GM10847 (cell line): Measurements from ENCODE around the gene TEAD3.

ENCODE experiments used
- POLR2A ChIP-seq: IDR thresholded peaks from 2 replicates; pipeline ENCODE4 v1.6.1; 2011; ENCODE audit not compliant: insufficient read length; ENCODE audit errors: extremely low read depth

TEAD3 gene

GRCh38 chr6:35496841-35497570 is at the start of gene TEAD3:
TEAD3 (minus strand) TSS chr6:35497079.
- no peak for TF ChIP-seq POLR2A

DNA sequence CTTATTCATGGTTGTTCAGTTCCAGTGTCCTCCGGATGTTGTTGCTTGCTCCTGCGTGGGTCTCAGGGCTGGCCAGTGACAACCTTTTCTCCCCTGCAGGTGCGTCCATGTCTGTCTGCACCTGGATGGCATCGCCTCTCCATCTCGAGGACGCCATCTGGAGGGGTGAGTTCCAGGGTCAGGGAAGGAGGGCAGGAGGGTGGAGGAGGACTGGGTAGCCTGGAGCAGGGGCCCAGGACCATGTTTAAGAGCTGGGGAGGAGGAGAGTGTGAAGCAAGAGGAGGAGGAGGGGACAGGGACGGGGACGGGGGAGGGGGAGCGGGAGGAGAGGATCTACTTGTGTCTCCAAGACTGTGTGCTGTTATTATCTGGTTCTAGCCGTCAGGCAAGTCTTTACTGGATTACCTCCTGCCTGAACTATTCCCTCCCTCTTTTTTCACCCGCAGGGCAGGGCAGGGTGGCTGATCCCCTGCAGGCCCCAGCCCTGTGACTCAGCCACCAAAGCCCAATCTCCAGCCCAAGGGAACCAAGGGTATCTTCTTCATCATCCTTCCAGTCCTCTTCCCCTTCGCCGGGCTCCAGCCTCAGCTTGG is 48.0 kb upstream of the TEAD3 start:
- TF ChIP-seq POLR2A, result no peak

GRCh38 chr6:35543459-35544193 is 46.7 kb upstream of the TEAD3 start:
- no peak for TF ChIP-seq POLR2A

- TF ChIP-seq POLR2A, result no peak
Measured at GRCh38 chr6:35541836-35542235, 45.0 kb upstream of the TEAD3 start.

DNA sequence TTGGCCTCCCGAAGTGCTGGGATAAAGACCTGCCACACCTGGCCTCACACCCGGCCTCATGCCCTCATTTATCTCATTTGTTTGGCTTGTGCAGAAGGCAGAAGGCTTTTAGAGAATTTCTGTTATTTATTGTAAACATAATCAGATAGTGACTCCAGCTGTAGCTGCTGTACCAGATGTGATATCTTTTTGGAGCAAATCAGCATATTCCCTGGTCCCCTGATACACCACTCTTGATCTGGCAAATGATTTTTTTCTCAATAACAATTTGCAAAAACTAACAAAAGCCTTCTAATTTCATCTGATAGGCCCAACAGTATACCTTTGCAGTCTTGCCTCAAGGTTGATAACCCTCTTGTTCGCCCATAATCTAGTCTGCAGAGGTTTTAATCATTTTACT is 42.3 kb upstream of the TEAD3 start:
- TF ChIP-seq POLR2A, result no peak

DNA sequence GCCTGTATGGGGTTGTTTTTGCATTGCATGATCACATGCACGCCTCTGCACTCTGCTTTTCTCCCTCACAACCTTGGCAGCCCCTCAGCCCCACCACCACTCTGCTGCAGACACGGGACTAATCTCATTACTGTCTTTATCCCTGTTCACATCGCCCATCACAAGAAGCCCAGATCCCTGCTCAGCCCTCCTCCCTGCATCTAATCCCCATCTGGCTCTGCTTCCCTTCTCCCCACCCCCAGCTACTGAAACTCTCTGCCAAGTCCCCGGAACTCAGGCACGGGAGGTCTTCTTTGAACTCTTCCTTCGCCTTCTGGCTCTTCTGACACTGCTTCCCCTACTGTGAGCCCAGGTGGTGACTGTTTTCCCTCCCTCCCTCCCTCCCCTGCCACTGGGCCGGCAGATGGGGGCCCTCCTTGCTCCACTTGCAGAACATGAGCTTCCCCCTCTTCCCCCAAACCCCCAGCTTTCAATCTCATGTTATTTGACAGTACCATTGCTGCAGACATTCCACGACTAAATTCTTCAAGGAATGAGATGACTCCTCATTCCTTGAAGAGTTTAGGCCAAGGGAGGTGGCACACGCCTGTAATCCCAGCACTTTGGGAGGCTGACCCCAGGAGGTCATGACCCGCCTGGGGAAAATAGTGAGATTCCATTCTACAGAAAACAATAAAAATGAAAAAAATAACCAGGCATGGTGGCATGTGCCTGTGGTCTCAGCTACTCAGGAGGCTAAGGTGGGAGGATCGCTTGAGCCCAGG is 37.7 kb upstream of the TEAD3 start:
- TF ChIP-seq POLR2A, result no peak

GRCh38 chr6:35533981-35534380 is 37.1 kb upstream of the TEAD3 start:
- TF ChIP-seq POLR2A, result no peak

DNA sequence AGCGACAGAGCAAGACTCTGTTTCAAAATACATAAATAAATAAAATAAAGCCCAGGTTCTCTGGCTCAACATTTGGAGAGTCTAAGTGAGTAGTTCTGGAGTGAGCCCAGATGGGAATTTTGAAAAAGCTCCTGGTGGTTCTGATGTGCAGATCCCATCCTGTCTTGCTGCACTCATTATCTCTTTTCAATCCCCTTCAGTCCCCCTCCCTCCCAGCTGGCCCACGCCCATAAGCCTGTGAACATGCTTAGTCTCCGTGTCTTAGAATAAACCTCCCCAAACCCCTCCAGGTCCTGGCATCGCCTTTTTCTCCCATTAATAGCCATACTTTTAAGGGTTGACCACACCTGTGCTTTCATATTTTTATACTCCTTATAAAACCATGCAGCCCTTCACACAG is 35.2 kb upstream of the TEAD3 start:
- TF ChIP-seq POLR2A, result no peak

- TF ChIP-seq POLR2A, result no peak
Measured at GRCh38 chr6:35524380-35525020, 27.6 kb upstream of the TEAD3 start.

DNA sequence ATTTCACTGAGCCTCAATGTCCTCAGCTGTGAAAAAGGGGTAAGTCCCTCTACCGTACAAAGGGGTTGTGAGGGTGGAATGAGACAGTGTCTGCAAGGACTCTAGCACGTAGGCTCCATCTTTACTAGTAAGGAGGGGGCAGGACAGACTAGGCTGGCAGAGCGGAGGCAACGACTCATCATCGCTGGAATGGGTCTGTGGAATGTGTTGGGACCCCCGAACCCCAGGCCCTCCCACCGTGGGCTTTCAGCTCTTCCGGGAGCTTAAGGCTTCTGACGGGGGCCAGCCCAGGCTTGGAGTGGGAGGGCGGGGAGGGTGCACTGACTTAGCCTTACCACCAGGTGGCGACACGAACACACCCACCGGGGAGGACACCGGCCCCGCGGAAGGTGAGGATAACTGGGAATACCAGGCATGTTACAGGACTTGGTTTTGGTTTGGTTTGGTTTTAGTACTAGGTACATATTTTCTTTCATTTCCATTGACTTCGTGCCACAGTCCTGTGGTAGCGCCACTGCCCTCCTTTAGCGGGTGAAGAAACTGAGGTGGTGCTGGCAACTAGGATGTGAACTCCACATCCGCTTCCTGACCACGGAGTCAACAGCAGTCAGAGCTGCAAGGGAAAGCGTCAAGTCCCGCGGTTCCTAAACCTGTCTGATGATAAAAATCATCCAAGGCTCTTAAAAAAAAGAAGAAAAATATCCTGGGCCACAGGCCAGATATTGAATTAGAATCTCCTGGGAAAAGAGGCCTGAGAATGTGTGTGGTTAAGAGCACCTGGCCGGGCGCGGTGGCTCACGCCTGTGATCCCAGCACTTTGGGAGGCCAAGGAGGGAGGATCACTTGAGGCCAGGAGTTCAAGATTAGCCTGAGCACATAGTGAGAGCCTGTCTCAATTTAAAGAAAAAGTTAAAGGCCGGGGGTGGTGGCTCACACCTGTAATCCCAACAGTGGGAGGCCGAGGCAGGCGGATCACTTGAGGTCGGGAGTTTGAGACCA is 26.1 kb upstream of the TEAD3 start:
- no peak for TF ChIP-seq POLR2A

GRCh38 chr6:35522151-35522550 is 25.3 kb upstream of the TEAD3 start:
- TF ChIP-seq POLR2A, result no peak

- TF ChIP-seq POLR2A, result no peak
Measured at GRCh38 chr6:35521235-35521634, 24.4 kb upstream of the TEAD3 start.

GRCh38 chr6:35519313-35520015 is 22.6 kb upstream of the TEAD3 start:
- TF ChIP-seq POLR2A, result no peak

DNA sequence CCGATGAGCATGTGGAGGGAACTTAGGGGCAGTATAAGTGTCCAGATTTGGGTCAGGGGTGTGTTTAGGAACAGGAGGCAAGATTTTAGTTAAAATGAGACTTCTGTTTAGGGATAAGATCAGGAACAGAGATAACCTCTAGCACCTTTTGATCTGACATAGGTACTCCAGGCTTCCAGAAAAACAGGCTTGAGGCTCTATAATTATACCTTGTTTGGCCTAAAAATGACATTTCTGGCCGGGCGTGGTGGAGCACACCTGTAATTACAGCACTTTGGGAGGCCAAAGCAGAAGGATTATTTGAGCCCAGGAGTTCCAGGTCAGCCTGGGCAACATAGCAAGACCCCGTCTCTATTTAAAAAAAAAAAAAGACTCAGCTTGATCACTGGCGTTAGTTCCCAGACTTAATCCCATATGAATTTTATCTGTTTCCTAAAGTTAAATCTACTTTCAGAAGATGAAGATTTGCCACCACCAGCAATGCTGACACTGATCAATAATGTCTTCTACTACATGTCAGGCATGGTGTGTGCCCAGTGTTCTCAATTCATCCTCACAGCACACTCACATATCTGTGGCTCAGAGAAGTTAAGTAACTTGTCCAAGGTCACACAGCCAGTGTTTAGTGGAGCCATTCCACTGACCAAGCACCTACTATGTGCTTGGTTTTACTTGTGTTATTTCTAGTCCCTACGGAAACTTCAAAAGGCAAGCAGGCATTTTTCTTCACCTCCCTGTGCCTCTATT is 21.9 kb upstream of the TEAD3 start:
- TF ChIP-seq POLR2A, result no peak
